Measurements from ENCODE around the gene PTPRM. TPM values are rescaled to one million over a fixed set of nuclear protein-coding genes. Genes with fewer than 3 reads are reported as not detected.

The PTPRM gene
- polyA plus RNA-seq, 1 of the 3 experiments (the other 2 are of a cell fraction): 16.0 TPM

GRCh38 chr18:8307960-8308359, 740.8 kb downstream of the PTPRM start:
- H3K36me3 ChIP-seq (replicated peaks in 1 of 2; ENCODE audit: control insufficient read depth in 1 of 2, insufficient read depth in 2 of 2, low read length in 1 of 2): no peaks in the 10 kb centered on the region
- H3K9me2 ChIP-seq: no peaks in the 10 kb centered on the region
- no peak overlapping the region for H3K27ac ChIP-seq (ENCODE audit: low read depth in 2 of 2, low read length in 1 of 2)
- H4K20me1 ChIP-seq (ENCODE audit: insufficient read depth): no peaks in the 10 kb centered on the region
- H3K4me1 ChIP-seq (ENCODE audit: control insufficient read depth in 1 of 2, insufficient read depth in 2 of 2, low read depth in 1 of 2, low read length in 1 of 2): peaks cover 0 to 12% of the 10 kb centered on the region in 2 experiments; a peak in 2 of 4 replicates
- no peaks in the 10 kb centered on the region for H3K79me2 ChIP-seq (ENCODE audit: insufficient read depth)
- H3K27me3 ChIP-seq (ENCODE audit: insufficient read depth): no peaks in the 10 kb centered on the region
- POLR2A ChIA-PET: no interaction called here
- H3K4me3 ChIP-seq (ENCODE audit: low read depth in 2 of 2, low read length in 1 of 2): no peak overlapping the region
- no peak overlapping the region for H3K4me2 ChIP-seq
- no peak overlapping the region for H2AFZ ChIP-seq (ENCODE audit: low read depth)
- no peak for DNase-seq
- TF ChIP-seq, protein P1, sequence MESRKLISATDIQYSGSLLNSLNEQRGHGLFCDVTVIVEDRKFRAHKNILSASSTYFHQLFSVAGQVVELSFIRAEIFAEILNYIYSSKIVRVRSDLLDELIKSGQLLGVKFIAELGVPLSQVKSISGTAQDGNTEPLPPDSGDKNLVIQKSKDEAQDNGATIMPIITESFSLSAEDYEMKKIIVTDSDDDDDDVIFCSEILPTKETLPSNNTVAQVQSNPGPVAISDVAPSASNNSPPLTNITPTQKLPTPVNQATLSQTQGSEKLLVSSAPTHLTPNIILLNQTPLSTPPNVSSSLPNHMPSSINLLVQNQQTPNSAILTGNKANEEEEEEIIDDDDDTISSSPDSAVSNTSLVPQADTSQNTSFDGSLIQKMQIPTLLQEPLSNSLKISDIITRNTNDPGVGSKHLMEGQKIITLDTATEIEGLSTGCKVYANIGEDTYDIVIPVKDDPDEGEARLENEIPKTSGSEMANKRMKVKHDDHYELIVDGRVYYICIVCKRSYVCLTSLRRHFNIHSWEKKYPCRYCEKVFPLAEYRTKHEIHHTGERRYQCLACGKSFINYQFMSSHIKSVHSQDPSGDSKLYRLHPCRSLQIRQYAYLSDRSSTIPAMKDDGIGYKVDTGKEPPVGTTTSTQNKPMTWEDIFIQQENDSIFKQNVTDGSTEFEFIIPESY (IDR thresholded peaks at IDR 0.05; ENCODE audit: borderline replicate concordance, low read depth): no peak
- TF ChIP-seq CHD2 (IDR thresholded peaks at IDR 0.05; ENCODE audit: low read length, partially characterized antibody): no peak
- no peak for TF ChIP-seq SMC3 (IDR thresholded peaks at IDR 0.05; ENCODE audit: low read depth, low read length)
- TF ChIP-seq RAD21 (IDR thresholded peaks at IDR 0.05; ENCODE audit: low read length): no peak
- no peak for TF ChIP-seq RCOR1 (IDR thresholded peaks at IDR 0.05; ENCODE audit: low read length)
- TF ChIP-seq, protein P2, sequence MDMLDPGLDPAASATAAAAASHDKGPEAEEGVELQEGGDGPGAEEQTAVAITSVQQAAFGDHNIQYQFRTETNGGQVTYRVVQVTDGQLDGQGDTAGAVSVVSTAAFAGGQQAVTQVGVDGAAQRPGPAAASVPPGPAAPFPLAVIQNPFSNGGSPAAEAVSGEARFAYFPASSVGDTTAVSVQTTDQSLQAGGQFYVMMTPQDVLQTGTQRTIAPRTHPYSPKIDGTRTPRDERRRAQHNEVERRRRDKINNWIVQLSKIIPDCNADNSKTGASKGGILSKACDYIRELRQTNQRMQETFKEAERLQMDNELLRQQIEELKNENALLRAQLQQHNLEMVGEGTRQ (IDR thresholded peaks at IDR 0.05; ENCODE audit: borderline replicate concordance, low read depth, low read length): no peak
- TF ChIP-seq USF1 (IDR thresholded peaks at IDR 0.05; ENCODE audit: borderline replicate concordance, low read depth): no peak
- TF ChIP-seq MAX (IDR thresholded peaks at IDR 0.05; ENCODE audit: low read depth): no peak
- TF ChIP-seq GATA2 (CRISPR knock-in tag; IDR thresholded peaks at IDR 0.05): no peak
- TF ChIP-seq IRF3 (IDR thresholded peaks at IDR 0.05; ENCODE audit: low read depth, low read length): no peak
- H3K9ac ChIP-seq: no peak overlapping the region
- no peaks in the 10 kb centered on the region for H3F3A ChIP-seq (replicated peaks; ENCODE audit: insufficient read depth)
- no peaks in the 10 kb centered on the region for H3K9me3 ChIP-seq
- CTCF ChIA-PET: no interaction called here

- no peaks in the 10 kb centered on the region for H3F3A ChIP-seq (replicated peaks; ENCODE audit: insufficient read depth)
- no peak overlapping the region for H2AFZ ChIP-seq (ENCODE audit: low read depth)
- no peak overlapping the region for H3K4me3 ChIP-seq (ENCODE audit: low read depth in 2 of 2, low read length in 1 of 2)
- H3K36me3 ChIP-seq (replicated peaks in 1 of 2; ENCODE audit: control insufficient read depth in 1 of 2, insufficient read depth in 2 of 2, low read length in 1 of 2): no peaks in the 10 kb centered on the region
- no peak overlapping the region for H3K27ac ChIP-seq (ENCODE audit: low read depth in 2 of 2, low read length in 1 of 2)
- H3K79me2 ChIP-seq (ENCODE audit: insufficient read depth): no peaks in the 10 kb centered on the region
- H3K4me2 ChIP-seq: no peak overlapping the region
- no peaks in the 10 kb centered on the region for H4K20me1 ChIP-seq (ENCODE audit: insufficient read depth)
- no peaks in the 10 kb centered on the region for H3K9me3 ChIP-seq
- ChIA-PET CTCF (no interaction called here), POLR2A (no interaction called here)
- no peak for DNase-seq
- H3K9ac ChIP-seq: no peak overlapping the region
- no peaks in the 10 kb centered on the region for H3K27me3 ChIP-seq (ENCODE audit: insufficient read depth)
- peaks cover 0 to 16% of the 10 kb centered on the region in 2 experiments; a peak in 2 of 4 replicates for H3K4me1 ChIP-seq (ENCODE audit: control insufficient read depth in 1 of 2, insufficient read depth in 2 of 2, low read depth in 1 of 2, low read length in 1 of 2)
- WGBS (ENCODE audit: low lambda C conversion rate): 48% methylated on average over 2 of the region's 2 CpGs
- H3K9me2 ChIP-seq: no peaks in the 10 kb centered on the region
- TF ChIP-seq GATA2 (CRISPR knock-in tag; IDR thresholded peaks at IDR 0.05): no peak
- no peak for TF ChIP-seq FOSL2 (IDR thresholded peaks at IDR 0.05; ENCODE audit: borderline replicate concordance, low read depth)
- no peak for TF ChIP-seq FOXJ3 (CRISPR knock-in tag; IDR thresholded peaks at IDR 0.05)
- TF ChIP-seq CHD2 (IDR thresholded peaks at IDR 0.05; ENCODE audit: low read length, partially characterized antibody): no peak
- no peak for TF ChIP-seq MXI1 (IDR thresholded peaks at IDR 0.05; ENCODE audit: low read depth, low read length)
- TF ChIP-seq RFX5 (IDR thresholded peaks at IDR 0.05; ENCODE audit: low read length): no peak
- no peak for TF ChIP-seq POLR2AphosphoS5 (IDR thresholded peaks at IDR 0.05; ENCODE audit: low read depth, low read length)
- TF ChIP-seq RXRA (IDR thresholded peaks at IDR 0.05; ENCODE audit: borderline replicate concordance, low read depth): no peak
- TF ChIP-seq JUND (IDR thresholded peaks at IDR 0.05): no peak
- no peak for TF ChIP-seq IRF3 (IDR thresholded peaks at IDR 0.05; ENCODE audit: low read depth, low read length)
- TF ChIP-seq, protein P3, sequence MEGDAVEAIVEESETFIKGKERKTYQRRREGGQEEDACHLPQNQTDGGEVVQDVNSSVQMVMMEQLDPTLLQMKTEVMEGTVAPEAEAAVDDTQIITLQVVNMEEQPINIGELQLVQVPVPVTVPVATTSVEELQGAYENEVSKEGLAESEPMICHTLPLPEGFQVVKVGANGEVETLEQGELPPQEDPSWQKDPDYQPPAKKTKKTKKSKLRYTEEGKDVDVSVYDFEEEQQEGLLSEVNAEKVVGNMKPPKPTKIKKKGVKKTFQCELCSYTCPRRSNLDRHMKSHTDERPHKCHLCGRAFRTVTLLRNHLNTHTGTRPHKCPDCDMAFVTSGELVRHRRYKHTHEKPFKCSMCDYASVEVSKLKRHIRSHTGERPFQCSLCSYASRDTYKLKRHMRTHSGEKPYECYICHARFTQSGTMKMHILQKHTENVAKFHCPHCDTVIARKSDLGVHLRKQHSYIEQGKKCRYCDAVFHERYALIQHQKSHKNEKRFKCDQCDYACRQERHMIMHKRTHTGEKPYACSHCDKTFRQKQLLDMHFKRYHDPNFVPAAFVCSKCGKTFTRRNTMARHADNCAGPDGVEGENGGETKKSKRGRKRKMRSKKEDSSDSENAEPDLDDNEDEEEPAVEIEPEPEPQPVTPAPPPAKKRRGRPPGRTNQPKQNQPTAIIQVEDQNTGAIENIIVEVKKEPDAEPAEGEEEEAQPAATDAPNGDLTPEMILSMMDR (IDR thresholded peaks at IDR 0.05): no peak
- TF ChIP-seq, protein P4, sequence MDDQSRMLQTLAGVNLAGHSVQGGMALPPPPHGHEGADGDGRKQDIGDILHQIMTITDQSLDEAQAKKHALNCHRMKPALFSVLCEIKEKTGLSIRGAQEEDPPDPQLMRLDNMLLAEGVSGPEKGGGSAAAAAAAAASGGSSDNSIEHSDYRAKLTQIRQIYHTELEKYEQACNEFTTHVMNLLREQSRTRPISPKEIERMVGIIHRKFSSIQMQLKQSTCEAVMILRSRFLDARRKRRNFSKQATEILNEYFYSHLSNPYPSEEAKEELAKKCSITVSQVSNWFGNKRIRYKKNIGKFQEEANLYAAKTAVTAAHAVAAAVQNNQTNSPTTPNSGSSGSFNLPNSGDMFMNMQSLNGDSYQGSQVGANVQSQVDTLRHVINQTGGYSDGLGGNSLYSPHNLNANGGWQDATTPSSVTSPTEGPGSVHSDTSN (IDR thresholded peaks at IDR 0.05): no peak
These were observed 745.9 kb downstream of the PTPRM start for GRCh38 chr18:8313043-8313442.
